Medulla oblongata (tissue), 1 donor: Measurements from ENCODE around the gene CARD6.
"Not testable (repeated sequence)": the region's sequence is repeated elsewhere in the genome, so short reads cannot be mapped to it uniquely, and the experiment has no call there.

Source experiments
- DNase-seq: peaks from one replicate; pipeline ENCODE4 v3.0.0-alpha.2; 2015; ENCODE audit errors: extremely low spot score

CARD6 gene

DNA sequence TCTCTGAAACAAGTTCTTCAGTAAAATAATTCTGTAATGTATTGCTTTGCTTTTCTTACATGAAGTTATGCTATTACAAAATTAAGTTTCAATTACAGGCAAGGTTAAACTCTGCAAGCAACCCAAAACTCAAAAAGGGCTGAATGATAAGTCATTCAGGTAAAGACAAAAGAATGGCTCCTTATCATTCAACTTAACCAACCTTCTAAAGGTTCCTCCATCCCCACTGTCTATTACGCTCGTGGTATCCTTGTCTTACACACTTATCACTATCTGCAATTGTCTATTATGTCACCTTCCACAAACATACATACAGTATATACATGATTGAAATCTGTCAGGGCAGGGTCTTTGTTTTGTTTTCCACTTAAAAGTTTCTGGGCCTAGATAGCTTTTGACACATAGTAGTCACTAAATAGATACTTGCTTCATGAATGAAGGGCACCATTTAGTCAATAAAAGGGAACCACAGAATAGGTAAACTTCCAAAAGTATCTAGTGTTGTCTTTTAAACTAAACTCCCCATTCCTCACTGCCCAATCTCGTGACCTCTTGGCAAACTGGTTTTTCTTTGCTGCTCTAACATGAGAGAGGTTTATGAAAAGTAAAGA, 13.0 kb upstream of the CARD6 start:
- no peak for DNase-seq

DNA sequence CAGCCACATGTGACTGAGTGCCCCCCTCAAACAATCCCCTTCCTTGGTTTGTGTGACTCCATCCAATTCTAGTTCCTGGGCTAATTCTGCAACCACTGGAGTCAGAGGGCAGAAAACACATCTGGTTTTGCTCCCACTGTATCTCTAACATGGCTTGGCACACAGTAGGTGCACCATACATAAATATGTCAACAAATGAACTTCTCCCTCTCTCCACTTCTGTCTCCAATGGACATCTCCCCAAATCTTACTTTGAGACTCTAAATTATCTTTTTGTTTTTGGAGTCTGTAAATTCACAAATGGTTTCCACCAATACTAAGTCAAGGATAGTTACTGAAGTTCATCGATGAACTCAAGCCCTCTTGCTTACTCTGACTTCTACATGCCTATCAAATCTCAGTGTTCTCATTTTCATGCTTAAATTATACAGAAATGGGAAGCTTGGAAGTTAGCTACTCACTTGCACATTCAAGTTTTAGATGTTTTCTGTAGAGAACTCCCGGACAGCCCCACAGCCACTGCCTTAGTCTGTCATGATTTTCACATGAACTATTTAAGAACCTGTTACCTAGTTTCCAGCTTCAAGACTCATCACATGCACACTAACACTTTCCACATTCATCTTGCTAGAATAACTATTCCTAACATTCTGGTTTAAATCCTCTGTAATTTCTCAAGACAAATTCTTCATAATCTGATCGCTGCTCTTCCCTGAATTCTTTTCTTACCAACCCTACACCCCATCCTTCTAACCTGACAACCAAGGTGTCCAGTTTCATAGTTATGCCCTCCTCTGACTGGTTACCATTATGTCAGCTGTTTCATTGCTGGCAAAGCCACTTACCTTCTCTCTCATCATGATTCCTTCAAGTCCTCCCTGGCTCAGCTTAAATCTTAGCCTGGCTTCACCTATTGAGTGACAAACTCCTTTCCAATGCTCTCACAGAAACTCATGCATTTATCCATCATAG, 12.2 kb upstream of the CARD6 start:
- DNase-seq, result no peak

DNA sequence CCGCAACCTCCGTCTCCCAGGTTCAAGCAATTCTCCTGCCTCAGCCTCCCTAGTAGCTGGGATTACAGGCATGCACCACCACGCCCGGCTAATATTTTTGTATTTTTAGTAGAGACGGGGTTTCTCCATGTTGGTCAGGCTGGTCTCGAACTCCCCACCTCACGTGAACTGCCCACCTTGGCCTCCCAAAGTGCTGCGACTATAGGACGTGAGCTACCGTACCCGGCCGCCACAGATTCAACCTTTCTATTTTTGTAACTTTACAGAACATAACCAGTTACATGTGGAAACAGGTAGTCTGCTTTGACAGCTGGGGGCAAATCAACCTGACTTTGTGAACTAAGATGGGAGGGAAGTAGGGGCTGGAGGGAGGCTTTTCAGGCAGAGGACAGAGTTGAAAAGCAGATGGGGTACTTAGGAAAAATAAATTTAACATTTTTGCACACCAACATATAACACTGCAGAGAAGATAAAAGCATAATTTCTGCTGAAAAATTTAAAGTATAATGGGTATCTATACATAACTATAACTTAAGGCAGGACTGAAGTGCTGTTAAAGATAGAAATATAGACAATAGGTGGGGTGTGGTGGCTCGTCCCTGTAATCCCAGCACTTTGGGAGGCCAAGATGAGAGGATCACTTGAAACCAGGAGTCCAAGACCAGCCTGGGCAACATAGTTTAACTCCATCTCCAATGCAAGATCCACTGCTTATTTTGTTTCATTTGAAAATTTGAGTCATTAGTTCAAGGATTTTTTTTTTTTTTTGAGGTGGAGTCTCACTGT, 11.2 kb upstream of the CARD6 start:
- no peak for DNase-seq

DNA sequence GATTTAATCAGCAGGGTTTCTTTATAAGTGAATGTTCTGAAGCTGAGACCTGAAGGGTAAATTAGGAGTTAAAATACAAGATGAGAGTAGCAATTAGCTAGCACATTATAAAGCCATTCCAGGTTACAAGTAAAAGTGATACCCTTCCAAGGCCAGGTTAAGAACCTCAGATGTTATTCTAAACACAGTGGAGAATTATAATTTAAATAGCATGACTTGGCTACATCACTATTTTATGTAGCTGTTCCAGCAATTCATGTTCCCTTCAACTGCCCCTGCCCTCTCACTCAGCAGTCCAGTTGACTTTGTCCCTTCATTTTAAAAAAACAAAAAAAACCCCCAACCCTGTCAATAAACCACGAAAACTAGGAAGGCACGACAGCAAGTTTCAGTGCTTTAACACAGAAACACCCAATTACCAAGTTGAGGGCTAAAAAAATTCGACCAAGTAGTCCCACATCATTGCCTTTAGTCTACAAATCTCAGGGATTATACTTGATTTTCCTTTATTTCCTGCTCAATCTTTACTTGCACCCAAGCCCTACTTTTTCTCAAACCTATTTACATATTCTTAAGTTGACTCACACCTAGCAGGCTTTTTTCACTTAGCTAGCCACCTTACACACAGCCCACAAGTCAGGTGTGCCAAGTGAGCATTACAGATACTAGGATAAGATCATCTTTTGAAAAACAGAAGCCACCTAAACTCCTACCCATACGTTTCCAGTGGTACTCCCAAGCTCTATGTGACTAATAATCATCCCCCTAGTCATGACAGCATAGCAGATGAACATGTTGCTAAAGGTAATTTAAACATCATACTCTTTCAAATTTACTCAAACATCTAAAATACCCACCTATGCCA, 9.6 kb upstream of the CARD6 start:
- DNase-seq, result no peak

DNA sequence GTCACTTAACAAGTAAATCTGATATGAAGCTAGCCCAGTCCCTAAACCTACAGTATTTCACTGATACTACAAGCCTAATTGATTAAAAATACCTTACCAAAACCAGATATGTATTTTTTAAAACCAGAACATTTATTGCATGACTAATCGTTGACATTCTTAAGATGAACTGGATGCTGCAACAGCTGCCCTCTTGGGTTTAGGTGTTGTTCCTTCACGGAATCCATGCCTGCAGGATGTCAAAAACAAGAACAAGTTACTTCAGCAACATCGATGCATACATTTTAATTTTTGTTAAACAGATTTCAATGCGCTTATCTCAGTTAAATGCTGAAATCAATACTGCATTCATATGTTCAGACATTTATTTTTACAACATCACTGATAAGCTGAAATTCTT, 8.8 kb upstream of the CARD6 start:
- DNase-seq, result no peak

DNA sequence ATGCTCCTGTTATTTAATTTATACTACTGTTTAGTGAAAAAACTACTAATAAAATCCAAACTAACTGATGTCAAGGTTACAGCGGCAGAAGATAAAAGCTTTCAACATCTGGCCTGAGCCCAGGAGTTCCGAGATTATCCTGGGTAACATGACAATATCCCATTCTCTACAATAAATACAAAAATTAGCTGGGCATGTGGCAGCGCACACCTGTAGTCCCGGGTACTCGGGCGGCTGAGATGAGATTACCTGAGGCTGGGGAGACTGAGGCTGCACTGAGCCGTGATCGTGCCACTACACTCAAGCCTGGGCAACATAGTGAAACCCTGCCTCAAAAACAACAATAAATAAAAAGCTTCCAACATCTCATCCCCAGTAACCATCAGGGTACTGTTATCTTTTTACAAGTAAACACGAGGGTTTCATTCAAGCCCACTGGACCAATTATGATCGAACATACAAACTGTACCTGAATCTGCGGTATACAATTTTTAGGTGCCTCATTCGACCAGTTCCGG, 7.4 kb upstream of the CARD6 start:
- no peak for DNase-seq

DNA sequence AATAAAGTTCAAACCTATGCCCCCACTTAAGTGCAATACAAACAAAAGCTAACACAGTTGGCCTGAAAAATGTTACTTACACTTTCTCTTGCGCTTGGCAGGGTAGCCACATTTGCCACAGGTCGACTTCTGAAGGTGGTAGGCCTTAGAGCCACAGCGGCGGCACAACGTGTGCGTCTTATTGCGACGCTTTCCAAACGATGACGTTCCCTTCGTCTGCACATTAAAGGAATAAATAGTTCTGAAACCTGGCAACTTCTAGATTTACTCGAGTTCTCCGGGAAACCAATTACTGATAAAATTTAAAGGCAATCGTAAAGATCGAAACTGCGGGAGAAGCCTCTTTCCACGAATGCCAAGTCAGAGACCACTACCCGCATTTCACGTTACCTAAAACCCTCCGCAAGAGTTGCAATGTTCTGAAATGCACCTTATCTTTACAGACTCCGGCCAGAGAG, 6.7 kb upstream of the CARD6 start:
- no peak for DNase-seq

DNA sequence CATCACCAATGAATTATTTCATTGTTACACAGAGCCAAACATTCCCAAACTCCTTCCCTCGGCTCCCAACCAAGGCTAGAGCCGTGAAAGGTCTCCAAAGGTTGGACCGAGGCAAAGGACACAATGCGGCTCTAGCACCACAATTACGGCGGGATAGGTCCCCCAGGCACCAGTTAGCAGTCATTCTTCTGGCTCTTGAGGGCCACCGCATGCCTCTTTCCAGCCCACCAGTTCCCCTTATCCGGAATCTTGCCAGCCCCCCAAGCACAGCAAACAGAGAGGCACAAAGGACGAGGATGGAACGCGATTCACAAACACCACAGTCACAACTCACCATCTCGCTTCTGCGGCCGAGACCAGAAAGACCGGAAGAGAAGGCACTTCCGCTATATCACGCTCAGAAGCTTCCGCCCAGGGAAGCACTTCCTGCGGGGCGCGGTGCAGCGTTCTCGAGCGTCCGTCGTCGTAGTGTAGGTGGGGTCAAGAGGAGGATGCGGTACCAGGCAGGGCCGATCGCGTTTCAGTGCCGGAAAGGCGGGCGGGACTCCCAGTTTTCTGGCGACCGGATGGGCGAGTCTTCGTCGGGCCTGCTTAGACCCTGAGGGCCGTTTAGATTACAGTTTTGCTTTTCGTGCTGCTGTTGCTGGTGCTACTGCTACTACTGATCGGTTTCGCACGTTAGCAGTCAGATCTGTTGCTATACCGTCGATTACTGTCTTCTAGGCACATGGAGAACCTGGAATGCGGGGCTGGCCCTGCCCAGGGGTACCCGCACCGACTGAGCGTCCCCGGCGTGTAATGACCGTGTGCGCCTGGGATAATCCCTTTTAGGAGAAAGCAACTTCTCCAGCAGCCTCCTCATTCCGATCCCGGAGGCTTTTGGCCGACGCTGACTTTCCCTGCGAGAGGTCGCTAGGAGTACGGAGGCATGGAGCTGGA, 6.0 kb upstream of the CARD6 start, which contains the start of gene RPL37:
Gene RPL37, minus strand, starts transcription at position 374 of the 939 bp plus-strand sequence. Its CDS starts 37 bp downstream, at position 337.
- peak; percentile 98 for DNase-seq

DNA sequence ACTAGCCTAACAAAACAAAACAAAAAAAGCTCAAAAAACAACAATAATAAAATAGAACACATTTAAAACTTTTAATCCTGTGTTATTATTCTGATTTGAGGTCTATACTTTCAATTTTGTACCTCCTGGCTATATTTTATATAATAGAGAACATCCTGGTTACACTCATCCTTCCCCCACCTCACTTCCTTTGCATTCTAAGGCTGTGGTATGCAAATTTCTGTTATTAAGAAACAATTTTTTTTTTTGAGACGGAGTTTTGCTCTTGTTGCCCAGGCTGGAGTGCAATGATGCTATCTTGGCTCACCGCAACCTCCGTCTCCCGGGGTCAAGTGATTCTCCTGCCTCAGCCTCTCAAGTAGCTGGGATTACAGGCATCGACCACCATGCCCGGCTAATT, 3.1 kb upstream of the CARD6 start:
- no peak for DNase-seq

DNA sequence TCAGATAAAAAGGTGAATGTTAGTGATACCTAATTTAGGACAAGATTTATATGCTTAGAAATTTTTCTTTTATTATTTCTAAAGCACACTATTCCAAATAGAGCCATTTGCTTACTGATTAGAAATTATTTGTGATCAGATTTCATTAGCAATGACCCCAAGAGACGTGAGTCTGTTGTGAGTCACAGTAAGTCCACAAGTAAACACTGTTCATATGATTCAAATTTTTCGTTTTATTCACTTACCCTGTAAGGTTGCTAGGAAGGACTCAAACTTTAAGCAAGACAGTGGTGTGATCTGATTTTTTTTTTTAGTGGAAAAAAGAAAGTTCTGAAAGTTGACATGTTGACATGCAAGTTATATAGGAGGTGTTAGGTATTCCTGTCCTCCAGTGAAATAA, 1.2 kb downstream of the CARD6 start:
- no peak for DNase-seq

DNA sequence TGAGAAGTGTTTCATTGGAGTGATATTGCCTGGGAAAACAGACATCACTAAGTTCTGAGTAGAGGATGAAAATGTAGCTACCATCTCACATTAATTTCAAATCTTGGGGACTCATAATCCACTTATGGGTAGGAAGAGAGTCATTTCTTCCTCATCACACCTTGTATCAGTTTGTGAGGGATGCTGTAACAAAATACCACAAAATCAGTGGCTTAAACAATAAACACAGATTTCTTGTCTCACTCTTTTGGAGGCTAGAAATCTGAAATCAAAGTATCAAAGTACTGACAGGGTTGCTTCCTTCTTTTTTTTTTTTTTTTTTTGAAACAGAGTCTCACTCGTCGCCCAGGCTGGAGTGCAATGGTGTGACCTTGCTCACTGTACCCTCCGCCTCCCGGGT, 3.4 kb downstream of the CARD6 start:
- no peak for DNase-seq

DNA sequence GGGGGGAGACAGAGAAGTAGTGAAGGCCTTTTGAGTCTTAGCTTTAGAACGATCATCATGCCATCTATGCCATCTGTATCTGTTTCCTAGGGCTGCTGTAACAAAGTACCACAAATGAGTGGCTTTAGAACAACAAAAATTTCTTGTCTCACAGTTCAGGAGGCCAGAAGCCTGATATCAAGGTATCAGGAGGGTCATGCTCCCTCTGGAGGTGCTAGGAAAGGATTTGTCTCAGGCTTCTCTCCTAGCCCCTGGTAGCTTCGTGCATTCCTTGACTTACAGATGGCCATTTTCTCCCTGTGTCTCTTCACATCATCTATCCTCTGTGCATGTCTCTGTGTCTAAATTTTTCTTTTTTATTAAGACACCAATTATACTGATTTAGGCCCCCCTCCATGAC, 5.2 kb downstream of the CARD6 start:
- DNase-seq, result no peak

DNA sequence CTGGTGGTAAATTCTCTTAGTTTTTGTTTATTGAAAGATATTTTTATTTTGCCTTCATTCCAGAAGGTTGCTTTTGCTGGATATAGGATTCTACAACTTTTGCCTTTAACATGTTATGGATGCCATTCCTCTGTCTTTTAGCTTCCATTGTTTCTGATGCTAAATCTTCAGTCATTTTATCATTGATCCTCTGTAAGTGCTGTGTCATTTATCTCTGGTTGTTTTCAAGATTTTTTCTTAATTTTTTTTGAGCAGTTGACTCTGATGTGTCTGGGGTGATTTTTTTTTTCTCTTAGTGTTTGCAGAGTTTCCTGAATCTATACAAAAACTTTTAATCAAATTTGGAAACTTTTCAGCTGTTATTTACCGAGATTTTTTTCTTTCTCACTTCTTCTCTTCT, 6.4 kb downstream of the CARD6 start:
- no peak for DNase-seq

DNA sequence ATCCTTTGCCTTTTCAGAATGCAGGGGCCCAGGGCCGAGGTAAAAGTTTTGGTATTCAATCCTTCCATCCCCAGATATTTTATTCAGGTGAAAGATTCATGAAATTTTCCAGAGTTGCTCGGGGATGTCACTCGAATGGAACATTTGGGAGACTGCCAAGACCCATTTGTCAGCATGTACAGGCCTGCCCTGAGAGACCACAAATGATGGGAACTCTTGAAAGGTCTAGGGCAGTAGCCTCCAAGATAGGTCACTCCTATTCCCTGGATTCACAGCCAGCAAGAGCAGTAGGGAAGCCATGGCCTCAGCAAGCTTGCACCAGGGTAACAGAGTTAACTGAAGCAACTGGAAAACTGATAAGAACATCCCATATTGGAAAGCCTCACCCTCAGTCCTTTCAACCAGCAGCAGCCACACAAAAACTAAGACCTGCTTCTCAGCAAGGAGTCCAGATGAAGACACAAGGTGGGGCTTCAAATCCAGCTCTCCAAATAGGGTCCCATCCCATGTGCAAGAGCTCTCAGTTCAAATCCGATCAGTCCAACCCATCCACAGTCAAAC, 12.5 kb downstream of the CARD6 start:
- no peak for DNase-seq

DNA sequence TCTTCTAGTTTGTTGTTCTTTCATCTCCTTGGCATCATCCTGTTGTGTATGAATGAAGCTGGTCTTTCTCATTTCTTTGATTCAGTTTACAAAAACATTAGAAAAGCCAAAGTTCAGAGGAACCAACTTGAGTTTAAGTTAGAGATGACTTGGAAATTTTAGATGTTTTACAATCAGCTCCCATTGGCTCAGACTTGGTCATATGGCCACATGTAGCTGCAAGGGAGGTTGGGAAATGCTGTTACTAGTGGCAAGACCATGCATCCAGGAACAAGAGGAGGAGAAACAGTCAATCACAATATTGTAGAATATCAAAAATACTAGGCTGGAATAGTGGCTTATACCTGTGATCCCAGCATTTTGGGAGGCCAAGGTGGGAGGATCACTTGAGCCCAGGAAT, 19.5 kb downstream of the CARD6 start:
- DNase-seq, result no peak

DNA sequence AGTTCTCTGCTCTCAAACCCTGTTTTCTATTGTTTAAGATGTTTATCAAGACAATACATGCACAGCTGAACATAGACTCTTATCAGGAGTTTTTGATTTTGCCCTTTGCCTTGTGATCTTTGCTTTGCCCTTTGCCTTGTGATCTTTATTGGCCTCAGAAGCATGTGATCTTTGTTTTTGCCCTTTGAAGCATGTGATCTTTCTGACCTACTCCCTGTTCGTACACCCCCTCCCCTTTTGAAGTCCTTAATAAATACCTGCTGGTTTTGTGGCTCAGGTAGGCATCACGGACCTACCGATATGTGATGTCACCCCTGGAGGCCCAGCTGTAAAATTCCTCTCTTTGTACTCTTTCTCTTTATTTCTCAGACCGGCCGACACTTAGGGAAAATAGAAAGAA, 23.8 kb downstream of the CARD6 start:
- not testable (repeated sequence) for DNase-seq

DNA sequence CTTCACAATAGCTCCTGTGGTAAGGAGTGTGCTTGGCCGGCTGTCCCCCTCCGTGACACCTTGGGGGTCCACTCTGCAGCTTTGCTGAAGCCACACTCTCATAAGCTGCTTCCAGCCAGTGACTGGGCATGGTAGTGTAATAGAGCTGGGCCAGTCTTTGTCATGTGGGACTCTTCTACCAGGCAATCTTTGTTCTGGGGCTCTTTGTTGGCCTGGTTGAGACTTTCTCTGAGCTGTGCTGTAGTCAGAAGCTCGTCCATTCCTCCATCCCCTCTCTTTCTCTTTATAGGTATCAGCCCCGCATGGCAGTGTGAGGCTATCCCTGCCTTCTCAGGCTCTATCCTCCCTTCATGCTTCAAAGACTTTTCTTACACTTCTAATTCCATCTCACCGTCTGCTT, 25.7 kb downstream of the CARD6 start:
- no peak for DNase-seq

DNA sequence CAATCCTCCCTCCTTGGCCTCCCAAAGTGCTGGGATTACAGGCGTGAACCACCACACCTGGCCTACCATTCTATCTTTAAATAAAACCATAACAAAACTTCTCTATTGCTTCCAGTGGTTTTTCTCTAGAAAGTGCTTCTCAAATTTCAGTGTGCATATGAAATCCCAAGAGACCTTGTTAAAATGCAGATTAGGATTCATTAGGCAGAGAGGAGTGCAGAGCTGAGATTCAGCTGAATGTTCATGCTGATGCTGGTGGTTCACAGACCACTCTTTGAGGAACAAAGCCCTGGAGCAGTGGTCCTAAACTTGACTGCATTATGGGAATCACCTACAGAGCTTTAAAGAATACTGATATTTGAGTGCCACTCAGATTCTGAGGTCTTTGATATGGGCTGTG, 28.2 kb downstream of the CARD6 start:
- no peak for DNase-seq

DNA sequence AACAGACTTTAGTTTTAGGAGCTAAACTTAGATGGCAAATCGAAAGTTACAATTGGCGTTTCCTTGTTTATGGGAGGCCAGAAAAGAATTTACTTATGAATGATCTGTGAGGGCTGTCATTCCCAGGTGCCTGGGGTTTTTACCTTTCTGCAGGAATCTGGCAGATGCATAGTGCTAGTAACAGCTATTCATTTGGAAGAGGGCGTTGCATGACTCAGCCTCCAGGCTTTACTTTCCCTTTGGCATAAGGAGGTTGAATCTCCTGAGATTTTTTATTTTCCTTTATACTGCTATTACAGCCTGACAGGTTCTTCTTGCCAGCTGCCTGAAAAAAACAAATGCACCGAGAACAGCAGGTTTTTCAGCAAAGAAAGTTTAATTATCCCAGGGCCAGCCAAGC, 30.0 kb downstream of the CARD6 start:
- no peak for DNase-seq

DNA sequence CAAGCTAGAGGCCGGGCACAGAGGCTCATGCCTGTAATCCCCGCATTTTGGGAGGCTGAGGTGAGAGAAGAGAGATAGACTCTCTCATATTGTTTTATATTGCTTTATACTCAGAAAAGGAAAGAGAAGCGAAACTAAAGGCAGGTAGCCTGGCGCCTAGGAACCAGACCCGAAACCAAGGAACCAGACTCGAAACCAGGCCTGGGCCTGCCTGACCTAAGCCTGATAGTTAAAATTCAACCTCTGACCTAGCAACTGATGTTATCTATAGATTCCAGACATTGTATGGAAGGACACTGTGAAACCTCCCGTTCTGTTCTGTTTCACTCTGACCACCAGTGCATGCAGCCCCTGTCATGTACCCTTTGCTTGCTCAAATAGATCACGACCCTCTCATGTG, 31.1 kb downstream of the CARD6 start:
- not testable (repeated sequence) for DNase-seq
